Measurements from ENCODE around the gene PIAS4. TPM values are rescaled to one million over a fixed set of nuclear protein-coding genes. Genes with fewer than 3 reads are reported as not detected.

PIAS4 gene
- total RNA-seq, 4 donors from 2014 or later: 23.0 to 32.4 (median 26.3) TPM

DNA sequence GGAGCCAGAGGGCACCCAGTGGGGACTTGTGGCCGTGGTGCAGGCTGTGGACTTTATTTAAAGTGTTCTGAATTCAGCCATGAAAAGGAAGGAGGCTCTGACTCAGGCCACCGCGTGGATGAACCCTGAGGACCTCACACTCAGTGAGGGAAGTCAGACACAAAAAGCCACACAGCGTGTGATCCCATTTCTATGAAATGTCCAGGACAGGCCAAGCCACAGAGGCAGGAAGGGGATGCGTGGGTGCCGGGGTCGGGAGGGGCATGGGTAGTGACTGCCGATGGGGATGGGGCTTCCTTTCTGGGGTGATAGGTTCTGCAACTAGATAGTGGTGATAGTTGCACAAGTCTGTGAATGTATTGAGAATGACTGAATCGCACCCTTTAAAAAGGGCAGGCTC is 67.8 kb downstream of the PIAS4 start:
- 46 to 47% methylated on average over 9 of the region's 9 CpGs for WGBS, 2 donors
- no peak for TF ChIP-seq EP300 (IDR thresholded peaks at IDR 0.05)
- TF ChIP-seq, protein P1, sequence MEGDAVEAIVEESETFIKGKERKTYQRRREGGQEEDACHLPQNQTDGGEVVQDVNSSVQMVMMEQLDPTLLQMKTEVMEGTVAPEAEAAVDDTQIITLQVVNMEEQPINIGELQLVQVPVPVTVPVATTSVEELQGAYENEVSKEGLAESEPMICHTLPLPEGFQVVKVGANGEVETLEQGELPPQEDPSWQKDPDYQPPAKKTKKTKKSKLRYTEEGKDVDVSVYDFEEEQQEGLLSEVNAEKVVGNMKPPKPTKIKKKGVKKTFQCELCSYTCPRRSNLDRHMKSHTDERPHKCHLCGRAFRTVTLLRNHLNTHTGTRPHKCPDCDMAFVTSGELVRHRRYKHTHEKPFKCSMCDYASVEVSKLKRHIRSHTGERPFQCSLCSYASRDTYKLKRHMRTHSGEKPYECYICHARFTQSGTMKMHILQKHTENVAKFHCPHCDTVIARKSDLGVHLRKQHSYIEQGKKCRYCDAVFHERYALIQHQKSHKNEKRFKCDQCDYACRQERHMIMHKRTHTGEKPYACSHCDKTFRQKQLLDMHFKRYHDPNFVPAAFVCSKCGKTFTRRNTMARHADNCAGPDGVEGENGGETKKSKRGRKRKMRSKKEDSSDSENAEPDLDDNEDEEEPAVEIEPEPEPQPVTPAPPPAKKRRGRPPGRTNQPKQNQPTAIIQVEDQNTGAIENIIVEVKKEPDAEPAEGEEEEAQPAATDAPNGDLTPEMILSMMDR (IDR thresholded peaks at IDR 0.05): no peak
- TF ChIP-seq POLR2A (IDR thresholded peaks at IDR 0.05): no peak
- Histone ChIP-seq H3K27ac (no peak overlapping the region), H3K27me3 (no peaks in the 10 kb centered on the region), H3K36me3 (no peaks in the 10 kb centered on the region), H3K4me3 (no peak overlapping the region), H3K4me1 (peaks cover 3 to 18% (median 14%) of the 10 kb centered on the region in 4 donors), H3K9me3 (no peaks in the 10 kb centered on the region)
- DNase-seq (ENCODE audit: low spot score in 2 of 2): no peak

DNA sequence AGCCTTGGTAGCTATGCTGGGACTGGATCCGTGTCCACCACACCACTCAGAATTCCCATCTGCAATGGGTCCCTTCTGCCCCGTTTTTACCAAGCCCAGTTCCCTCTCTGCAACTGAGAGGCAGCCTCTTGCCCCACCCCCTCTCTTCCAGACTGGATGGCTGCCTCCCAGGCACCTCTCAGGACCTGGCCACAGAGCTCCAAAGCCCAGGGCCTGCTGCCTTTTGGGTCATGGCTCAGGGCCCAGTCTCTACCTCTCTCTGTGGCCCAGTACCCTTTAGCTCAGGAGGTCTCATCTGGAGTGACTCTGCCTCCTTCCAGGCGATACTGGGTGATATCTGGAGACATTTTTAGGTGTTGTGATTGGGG is 69.5 kb downstream of the PIAS4 start:
- Histone ChIP-seq H3K9me3 (no peaks in the 10 kb centered on the region), H3K27ac (peak overlapping the region in 3 of 4 donors; percentile 81 to 87 (median 84)), H3K36me3 (no peaks in the 10 kb centered on the region), H3K4me1 (peaks cover 3 to 18% (median 14%) of the 10 kb centered on the region in 4 donors), H3K27me3 (no peaks in the 10 kb centered on the region), H3K4me3 (no peak overlapping the region)
- DNase-seq (ENCODE audit: low spot score in 2 of 2): no peak
- 84% methylated on average over 3 of the region's 3 CpGs for WGBS, 2 donors
- TF ChIP-seq, protein P1 (IDR thresholded peaks at IDR 0.05): no peak
- no peak for TF ChIP-seq POLR2A (IDR thresholded peaks at IDR 0.05)
- no peak for TF ChIP-seq EP300 (IDR thresholded peaks at IDR 0.05)

DNA sequence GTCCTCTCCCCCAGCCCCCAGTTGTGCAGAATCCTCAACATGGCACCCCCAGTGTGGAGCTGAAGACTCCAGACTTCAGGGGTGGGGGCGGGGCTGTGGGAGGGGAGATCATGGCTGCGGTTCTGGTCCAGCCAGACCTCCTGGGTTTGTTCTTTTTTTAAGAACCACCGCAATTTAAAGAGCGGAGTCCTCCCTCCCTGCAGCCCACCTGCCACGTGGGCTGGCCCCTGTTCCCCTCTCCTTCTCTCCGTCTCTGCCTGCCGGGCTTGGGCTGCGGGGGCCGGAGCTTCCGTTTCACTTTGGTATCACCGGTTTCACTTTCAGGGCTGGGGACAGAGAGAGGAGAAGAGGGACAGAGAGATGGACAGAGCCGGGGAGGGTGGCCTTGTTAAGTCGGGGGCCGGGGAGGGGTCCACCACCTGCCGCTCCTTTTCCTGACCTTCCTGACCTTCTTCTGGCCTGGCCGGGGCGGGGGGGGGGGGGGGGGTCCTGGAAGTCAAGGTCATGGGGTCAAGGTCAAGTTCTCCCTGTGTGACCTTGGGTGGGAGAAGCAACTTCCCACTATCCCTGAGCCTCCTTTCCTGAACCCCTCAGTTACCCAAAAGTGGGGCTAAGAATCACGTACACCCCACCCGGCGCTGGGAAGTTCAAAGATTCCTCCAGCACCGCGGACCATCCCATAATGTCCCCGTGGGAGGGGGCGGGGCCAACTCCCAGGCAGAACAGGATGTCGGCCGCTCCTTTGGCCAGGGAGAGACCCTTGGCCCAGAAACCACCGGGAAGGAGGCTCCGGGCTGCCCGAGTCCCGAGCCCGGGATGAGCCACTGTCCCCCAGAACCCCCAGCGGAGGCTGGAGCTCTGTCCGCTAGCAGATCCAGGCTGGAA is 70.5 kb downstream of the PIAS4 start:
- no peaks in the 10 kb centered on the region for H3K9me3 ChIP-seq
- no peaks in the 10 kb centered on the region for H3K27me3 ChIP-seq
- H3K27ac ChIP-seq: peak overlapping the region; percentile 56 to 87 (median 82)
- peaks cover 3 to 18% (median 14%) of the 10 kb centered on the region in 4 donors for H3K4me1 ChIP-seq
- H3K4me3 ChIP-seq: peak overlapping the region; percentile 40 to 66 (median 64)
- DNase-seq (ENCODE audit: low spot score in 2 of 2): peak; percentile 73 to 76
- TF ChIP-seq EP300 (IDR thresholded peaks at IDR 0.05) (no peak), POLR2A (IDR thresholded peaks at IDR 0.05) (no peak)
- TF ChIP-seq, protein P1 (IDR thresholded peaks at IDR 0.05): no peak
- 4 to 9% methylated on average over 24 to 31 of the region's 33 CpGs for WGBS, 2 donors
- H3K36me3 ChIP-seq: no peaks in the 10 kb centered on the region

DNA sequence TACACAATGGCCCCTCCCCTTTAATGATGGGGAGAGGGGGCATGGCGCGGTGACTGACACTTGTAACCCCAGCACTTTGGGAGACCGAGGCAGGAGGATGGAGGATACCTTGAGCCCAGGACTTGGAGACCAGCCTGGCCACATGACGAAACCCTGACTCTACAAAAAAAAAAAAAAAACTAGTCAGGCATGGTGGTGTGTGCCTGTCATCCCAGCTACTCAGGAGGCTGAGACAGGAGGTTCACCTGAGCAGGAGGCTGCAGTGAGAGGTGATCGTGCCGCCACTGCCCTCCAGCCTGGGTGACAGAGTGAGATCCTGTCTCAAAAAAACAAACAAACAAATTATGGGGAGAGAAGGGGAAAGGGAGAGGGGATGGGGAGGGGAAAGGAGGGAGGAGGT is 72.9 kb downstream of the PIAS4 start:
- Histone ChIP-seq H3K9me3 (no peaks in the 10 kb centered on the region), H3K27ac (no peak overlapping the region), H3K27me3 (no peaks in the 10 kb centered on the region), H3K4me1 (peaks cover 3 to 31% (median 22%) of the 10 kb centered on the region in 4 donors), H3K4me3 (no peak overlapping the region), H3K36me3 (no peaks in the 10 kb centered on the region)
- TF ChIP-seq, protein P1 (IDR thresholded peaks at IDR 0.05): no peak
- no peak for TF ChIP-seq EP300 (IDR thresholded peaks at IDR 0.05)
- no peak for TF ChIP-seq POLR2A (IDR thresholded peaks at IDR 0.05)
- 73 to 82% methylated on average over 6 of the region's 6 CpGs for WGBS, 2 donors
- DNase-seq (ENCODE audit: low spot score in 2 of 2): no peak

DNA sequence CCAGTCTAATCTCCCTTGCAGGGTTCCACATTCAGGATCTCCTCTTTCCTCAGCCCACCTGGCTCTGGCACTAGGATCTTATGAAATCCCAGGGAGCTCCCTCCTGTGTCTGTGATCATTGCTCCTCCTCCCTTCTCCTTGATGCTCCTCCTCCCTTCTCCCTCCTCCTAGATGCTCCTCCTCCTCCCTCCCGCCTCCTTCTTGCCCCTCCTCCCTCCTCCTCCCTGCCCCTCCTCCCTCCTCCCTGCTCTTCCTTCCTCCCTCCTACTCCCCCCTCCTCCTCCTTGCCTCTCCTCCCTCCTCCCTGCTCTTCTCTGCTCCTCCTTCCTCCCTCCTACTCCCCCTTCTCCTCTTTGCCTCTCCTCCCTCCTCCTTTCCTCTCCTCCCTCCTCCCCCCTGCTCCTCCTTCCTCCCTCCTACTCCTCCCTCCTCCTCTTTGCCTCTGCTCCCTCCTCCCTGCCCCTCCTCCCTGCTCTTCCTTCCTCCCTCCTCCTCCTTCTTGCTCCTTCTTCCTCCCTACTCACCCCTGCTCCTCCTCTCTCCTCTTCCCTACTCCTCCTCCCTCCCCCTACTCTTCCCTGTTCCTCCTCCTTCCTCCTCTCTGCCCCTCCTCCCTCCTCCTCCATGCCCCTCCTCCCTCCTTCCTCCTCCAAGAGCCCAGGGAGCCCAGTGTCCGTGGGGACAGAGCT is 74.0 kb downstream of the PIAS4 start:
- 16 to 19% methylated on average over 2 of the region's 2 CpGs for WGBS, 2 donors
- H3K4me3 ChIP-seq: no peak overlapping the region
- DNase-seq (ENCODE audit: low spot score in 2 of 2): no peak
- no peaks in the 10 kb centered on the region for H3K36me3 ChIP-seq
- TF ChIP-seq EP300 (IDR thresholded peaks at IDR 0.05) (no peak), POLR2A (IDR thresholded peaks at IDR 0.05) (no peak)
- TF ChIP-seq, protein P1 (IDR thresholded peaks at IDR 0.05): no peak
- no peaks in the 10 kb centered on the region for H3K9me3 ChIP-seq
- no peaks in the 10 kb centered on the region for H3K27me3 ChIP-seq
- peaks cover 3 to 35% (median 22%) of the 10 kb centered on the region in 4 donors for H3K4me1 ChIP-seq
- no peak overlapping the region for H3K27ac ChIP-seq
